Liver (tissue), 3 donors: ENCODE data around the gene ARHGDIB.

Source experiments
- CTCF ChIP-seq: fragments of 150-350 bp; IDR thresholded peaks from 2 replicates; pipeline ENCODE4 v1.5.1; 2017; ENCODE audit warnings: improper control_type of control experiment, low read depth, low read length; ENCODE audit not compliant: missing input control
- EGR1 ChIP-seq, 2 donors: IDR thresholded peaks; 2 replicates each; pipeline ENCODE4 v1.6.1; 2016 to 2018; ENCODE audit warnings: antibody characterized with exemption in 2 of 2, low read depth in 2 of 2
- MAX ChIP-seq: IDR thresholded peaks from 2 replicates; pipeline ENCODE4 v1.6.1; 2016; ENCODE audit warnings: antibody characterized with exemption
- RXRA ChIP-seq, 2 donors: IDR thresholded peaks; 2 replicates each; pipeline ENCODE4 v1.6.1; 2017 to 2018; ENCODE audit warnings: antibody characterized with exemption in 2 of 2, mild to moderate bottlenecking in 1 of 2
- TAF1 ChIP-seq: conservative IDR thresholded peaks from 2 replicates; pipeline ENCODE4 v1.6.1; 2016; ENCODE audit warnings: antibody characterized with exemption, mild to moderate bottlenecking
- YY1 ChIP-seq: IDR thresholded peaks from 2 replicates; pipeline ENCODE4 v1.6.1; 2016; ENCODE audit warnings: antibody characterized with exemption, mild to moderate bottlenecking
- donor health status: healthy.
- donor health status: healthy.

- TF ChIP-seq RXRA (IDR thresholded peaks at IDR 0.05) = no peak
- TF ChIP-seq CTCF = no peak
- TF ChIP-seq TAF1 = no peak
- TF ChIP-seq YY1 = no peak
- no peak for TF ChIP-seq EGR1 (IDR thresholded peaks at IDR 0.05; ENCODE audit: low read depth in 2 of 2)
- TF ChIP-seq MAX = no peak
Measured at GRCh38 chr12:14956024-14956891, 5.1 kb downstream of the ARHGDIB start.
